ENCODE measurements around the gene EID2B. TPM values are rescaled to one million over a fixed set of nuclear protein-coding genes. Genes with fewer than 3 reads are reported as not detected.

The EID2B gene
- polyA plus RNA-seq, 1 donor: 2.0 TPM

DNA sequence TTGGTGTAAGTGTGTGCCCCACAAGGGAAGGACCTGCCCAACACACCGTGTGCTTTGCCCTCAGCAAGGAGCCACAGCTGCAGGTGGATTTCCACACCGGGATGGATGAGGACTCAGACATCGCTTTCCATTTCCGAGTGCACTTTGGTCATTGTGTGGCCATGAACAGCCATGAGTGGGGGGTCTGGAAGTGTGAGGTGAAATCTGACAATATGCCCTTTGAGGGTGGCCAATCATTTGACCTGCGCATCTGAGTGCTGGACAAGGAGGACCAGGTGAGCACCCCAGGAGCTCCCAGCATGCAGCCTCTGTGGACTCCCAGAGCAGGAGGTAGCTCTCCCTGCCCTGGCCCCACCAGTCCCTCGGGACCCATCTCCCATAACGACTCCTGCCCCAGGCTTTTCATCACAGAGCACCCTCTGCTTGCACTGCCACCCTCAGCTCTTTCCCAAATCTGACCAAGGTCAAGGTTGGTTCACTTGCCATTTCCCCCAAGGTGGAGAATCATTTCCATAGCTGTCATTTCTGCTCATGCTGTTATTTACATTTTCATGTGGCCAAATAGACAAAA, 20.5 kb upstream of the EID2B start:
- Histone ChIP-seq H3K27ac (ENCODE audit: low read length) (no peak overlapping the region), H3K27me3 (ENCODE audit: control insufficient read depth, insufficient read depth, low read length) (peaks cover 3% of the 10 kb centered on the region), H3K36me3 (ENCODE audit: control insufficient read depth, insufficient read depth, low read length) (no peaks in the 10 kb centered on the region), H3K4me1 (ENCODE audit: control insufficient read depth, insufficient read depth, low read length) (no peaks in the 10 kb centered on the region), H3K9me3 (ENCODE audit: control insufficient read depth, low read depth, low read length) (no peaks in the 10 kb centered on the region), H3K4me3 (ENCODE audit: low read length) (no peak overlapping the region)
- DNase-seq: no peak
- WGBS (ENCODE audit: insufficient coverage, low lambda C conversion rate): no CpG with 5 or more reads among the region's 7 CpGs

- Histone ChIP-seq H3K36me3 (ENCODE audit: control insufficient read depth, insufficient read depth, low read length) (no peaks in the 10 kb centered on the region), H3K4me3 (ENCODE audit: low read length) (no peak overlapping the region), H3K27me3 (ENCODE audit: control insufficient read depth, insufficient read depth, low read length) (peaks cover 3% of the 10 kb centered on the region), H3K27ac (ENCODE audit: low read length) (no peak overlapping the region), H3K9me3 (ENCODE audit: control insufficient read depth, low read depth, low read length) (no peaks in the 10 kb centered on the region), H3K4me1 (ENCODE audit: control insufficient read depth, insufficient read depth, low read length) (no peaks in the 10 kb centered on the region)
- 83% methylated on average over 1 of the region's 5 CpGs for WGBS (ENCODE audit: insufficient coverage, low lambda C conversion rate)
- DNase-seq: no peak
These were observed 17.5 kb upstream of the EID2B start for GRCh38 chr19:39550197-39550596.

DNA sequence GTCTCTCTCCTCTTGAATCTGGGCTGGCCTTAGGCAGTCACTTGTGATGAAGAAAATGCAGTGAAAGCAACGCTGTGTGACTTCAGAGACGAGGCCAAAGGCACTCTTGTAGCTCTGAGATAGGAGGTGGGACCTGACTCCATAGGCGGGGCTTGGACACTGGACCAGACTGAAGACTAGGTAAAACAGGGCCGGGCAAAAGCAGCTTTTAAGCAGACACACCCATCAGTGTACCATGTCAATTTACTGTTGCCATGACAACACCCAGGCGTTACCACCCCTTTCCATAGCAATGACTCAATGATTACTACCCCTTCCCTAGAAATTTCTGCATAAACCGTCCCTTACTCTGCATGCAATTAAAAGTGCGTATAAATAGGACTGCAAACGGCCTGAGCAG, 13.9 kb upstream of the EID2B start:
- Histone ChIP-seq H3K27me3 (ENCODE audit: control insufficient read depth, insufficient read depth, low read length) (peaks cover 6% of the 10 kb centered on the region), H3K4me3 (ENCODE audit: low read length) (no peak overlapping the region), H3K9me3 (ENCODE audit: control insufficient read depth, low read depth, low read length) (no peaks in the 10 kb centered on the region), H3K27ac (ENCODE audit: low read length) (no peak overlapping the region), H3K4me1 (ENCODE audit: control insufficient read depth, insufficient read depth, low read length) (no peaks in the 10 kb centered on the region), H3K36me3 (ENCODE audit: control insufficient read depth, insufficient read depth, low read length) (no peaks in the 10 kb centered on the region)
- DNase-seq: no peak
- 57% methylated on average over 2 of the region's 8 CpGs for WGBS (ENCODE audit: insufficient coverage, low lambda C conversion rate)

- Histone ChIP-seq H3K4me3 (ENCODE audit: low read length) (no peak overlapping the region), H3K4me1 (ENCODE audit: control insufficient read depth, insufficient read depth, low read length) (peaks cover 3% of the 10 kb centered on the region), H3K9me3 (ENCODE audit: control insufficient read depth, low read depth, low read length) (no peaks in the 10 kb centered on the region), H3K36me3 (ENCODE audit: control insufficient read depth, insufficient read depth, low read length) (no peaks in the 10 kb centered on the region), H3K27me3 (ENCODE audit: control insufficient read depth, insufficient read depth, low read length) (peaks cover 6% of the 10 kb centered on the region), H3K27ac (ENCODE audit: low read length) (no peak overlapping the region)
- no CpG with 5 or more reads among the region's 1 CpG for WGBS (ENCODE audit: insufficient coverage, low lambda C conversion rate)
- DNase-seq: no peak
These were observed 12.3 kb upstream of the EID2B start for GRCh38 chr19:39544911-39545310.

GRCh38 chr19:39544226-39544903, 11.7 kb upstream of the EID2B start:
- Histone ChIP-seq H3K4me1 (ENCODE audit: control insufficient read depth, insufficient read depth, low read length) (peaks cover 3% of the 10 kb centered on the region), H3K27me3 (ENCODE audit: control insufficient read depth, insufficient read depth, low read length) (peaks cover 6% of the 10 kb centered on the region), H3K9me3 (ENCODE audit: control insufficient read depth, low read depth, low read length) (no peaks in the 10 kb centered on the region), H3K4me3 (ENCODE audit: low read length) (no peak overlapping the region), H3K27ac (ENCODE audit: low read length) (no peak overlapping the region), H3K36me3 (ENCODE audit: control insufficient read depth, insufficient read depth, low read length) (no peaks in the 10 kb centered on the region)
- no CpG with 5 or more reads among the region's 7 CpGs for WGBS (ENCODE audit: insufficient coverage, low lambda C conversion rate)
- DNase-seq: no peak

DNA sequence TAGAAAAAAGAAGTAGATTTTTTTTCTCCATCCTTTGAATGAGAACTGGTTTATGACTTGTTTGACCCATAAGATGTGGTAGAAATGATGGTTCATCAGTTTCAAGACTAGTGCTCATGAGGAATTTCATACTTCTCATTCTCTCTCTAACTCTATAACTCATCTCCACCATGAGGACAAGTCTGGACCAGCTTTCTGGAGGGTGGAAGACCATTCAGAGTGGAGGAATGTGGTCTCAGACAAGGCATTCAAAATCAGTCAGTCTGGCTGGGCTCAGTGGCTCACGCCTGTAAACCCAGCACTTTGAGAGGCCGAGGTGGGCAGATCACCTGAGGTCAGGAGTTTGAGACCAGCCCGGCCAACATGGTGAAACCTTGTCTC, 10.8 kb upstream of the EID2B start:
- no CpG with 5 or more reads among the region's 3 CpGs for WGBS (ENCODE audit: insufficient coverage, low lambda C conversion rate)
- H3K9me3 ChIP-seq (ENCODE audit: control insufficient read depth, low read depth, low read length): no peaks in the 10 kb centered on the region
- peaks cover 7% of the 10 kb centered on the region for H3K4me1 ChIP-seq (ENCODE audit: control insufficient read depth, insufficient read depth, low read length)
- H3K4me3 ChIP-seq (ENCODE audit: low read length): no peak overlapping the region
- H3K27me3 ChIP-seq (ENCODE audit: control insufficient read depth, insufficient read depth, low read length): peaks cover 6% of the 10 kb centered on the region
- no peak for DNase-seq
- no peak overlapping the region for H3K27ac ChIP-seq (ENCODE audit: low read length)
- no peaks in the 10 kb centered on the region for H3K36me3 ChIP-seq (ENCODE audit: control insufficient read depth, insufficient read depth, low read length)

DNA sequence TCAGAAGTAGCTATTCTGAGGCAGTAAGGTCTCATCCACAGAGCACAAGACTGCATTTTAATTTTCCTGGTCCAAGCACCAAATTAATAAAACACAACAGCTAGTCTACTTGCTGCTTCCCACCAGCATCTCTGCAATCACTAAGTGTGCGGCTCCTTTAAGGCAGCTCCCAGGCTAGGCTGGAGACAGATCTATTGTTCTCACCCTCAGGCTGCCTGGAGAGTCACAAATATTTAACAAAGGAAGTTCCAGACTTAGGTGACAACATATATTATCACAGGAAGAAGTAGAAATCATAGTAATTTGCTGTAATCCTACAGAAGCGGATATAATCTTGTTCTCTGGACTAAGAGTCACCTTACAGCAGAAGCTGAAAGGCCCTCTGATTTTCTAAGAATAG, 9.6 kb upstream of the EID2B start:
- WGBS (ENCODE audit: insufficient coverage, low lambda C conversion rate): no CpG with 5 or more reads among the region's 2 CpGs
- no peaks in the 10 kb centered on the region for H3K9me3 ChIP-seq (ENCODE audit: control insufficient read depth, low read depth, low read length)
- H3K36me3 ChIP-seq (ENCODE audit: control insufficient read depth, insufficient read depth, low read length): no peaks in the 10 kb centered on the region
- H3K4me1 ChIP-seq (ENCODE audit: control insufficient read depth, insufficient read depth, low read length): peaks cover 8% of the 10 kb centered on the region
- H3K27me3 ChIP-seq (ENCODE audit: control insufficient read depth, insufficient read depth, low read length): peaks cover 6% of the 10 kb centered on the region
- no peak overlapping the region for H3K27ac ChIP-seq (ENCODE audit: low read length)
- no peak for DNase-seq
- H3K4me3 ChIP-seq (ENCODE audit: low read length): no peak overlapping the region

DNA sequence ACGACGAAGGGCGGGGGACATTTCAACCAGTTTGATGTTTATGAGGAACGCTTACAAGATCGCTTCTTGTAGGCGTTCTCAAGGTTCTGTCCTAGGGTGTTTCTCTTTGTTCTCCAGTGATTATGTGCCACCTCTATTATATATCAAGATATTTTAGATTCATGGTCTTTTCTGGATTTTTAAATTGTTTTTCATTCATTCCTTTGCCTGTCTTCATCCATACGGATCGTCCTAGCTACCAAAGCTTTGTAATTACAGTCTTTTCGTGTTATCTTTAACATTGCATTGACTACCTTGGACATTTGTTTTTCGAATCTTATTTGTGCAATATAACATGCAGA, 7.7 kb upstream of the EID2B start:
- H3K4me1 ChIP-seq (ENCODE audit: control insufficient read depth, insufficient read depth, low read length): peaks cover 8% of the 10 kb centered on the region
- H3K4me3 ChIP-seq (ENCODE audit: low read length): peak overlapping the region; percentile 90
- H3K27me3 ChIP-seq (ENCODE audit: control insufficient read depth, insufficient read depth, low read length): peaks cover 6% of the 10 kb centered on the region
- no peak overlapping the region for H3K27ac ChIP-seq (ENCODE audit: low read length)
- 34% methylated on average over 4 of the region's 10 CpGs for WGBS (ENCODE audit: insufficient coverage, low lambda C conversion rate)
- H3K36me3 ChIP-seq (ENCODE audit: control insufficient read depth, insufficient read depth, low read length): no peaks in the 10 kb centered on the region
- H3K9me3 ChIP-seq (ENCODE audit: control insufficient read depth, low read depth, low read length): no peaks in the 10 kb centered on the region
- DNase-seq: no peak

- peaks cover 8% of the 10 kb centered on the region for H3K4me1 ChIP-seq (ENCODE audit: control insufficient read depth, insufficient read depth, low read length)
- no peaks in the 10 kb centered on the region for H3K36me3 ChIP-seq (ENCODE audit: control insufficient read depth, insufficient read depth, low read length)
- DNase-seq: peak; percentile 93
- H3K27me3 ChIP-seq (ENCODE audit: control insufficient read depth, insufficient read depth, low read length): peaks cover 6% of the 10 kb centered on the region
- no peaks in the 10 kb centered on the region for H3K9me3 ChIP-seq (ENCODE audit: control insufficient read depth, low read depth, low read length)
- H3K4me3 ChIP-seq (ENCODE audit: low read length): peak within 1 kb of the TSS; percentile 90
- H3K27ac ChIP-seq (ENCODE audit: low read length): peak within 1 kb of the TSS; percentile 91
- no CpG with 5 or more reads among the region's 84 CpGs for WGBS (ENCODE audit: insufficient coverage, low lambda C conversion rate)
These were observed 7.1 kb upstream of the EID2B start, which contains the start of gene EID2 for GRCh38 chr19:39539518-39540332. Gene EID2, minus strand, starts transcription at chr19:39540161. Its CDS starts 82 bp downstream, at chr19:39540079.

- no peaks in the 10 kb centered on the region for H3K9me3 ChIP-seq (ENCODE audit: control insufficient read depth, low read depth, low read length)
- H3K36me3 ChIP-seq (ENCODE audit: control insufficient read depth, insufficient read depth, low read length): no peaks in the 10 kb centered on the region
- no peak for DNase-seq
- H3K4me3 ChIP-seq (ENCODE audit: low read length): peak overlapping the region; percentile 90
- WGBS (ENCODE audit: insufficient coverage, low lambda C conversion rate): no CpG with 5 or more reads among the region's 10 CpGs
- peaks cover 6% of the 10 kb centered on the region for H3K27me3 ChIP-seq (ENCODE audit: control insufficient read depth, insufficient read depth, low read length)
- peaks cover 8% of the 10 kb centered on the region for H3K4me1 ChIP-seq (ENCODE audit: control insufficient read depth, insufficient read depth, low read length)
- peak overlapping the region; percentile 56 for H3K27ac ChIP-seq (ENCODE audit: low read length)
These were observed 6.5 kb upstream of the EID2B start for GRCh38 chr19:39539165-39539517.
